ENCODE data around the gene TRPC4AP.

The TRPC4AP gene

DNA sequence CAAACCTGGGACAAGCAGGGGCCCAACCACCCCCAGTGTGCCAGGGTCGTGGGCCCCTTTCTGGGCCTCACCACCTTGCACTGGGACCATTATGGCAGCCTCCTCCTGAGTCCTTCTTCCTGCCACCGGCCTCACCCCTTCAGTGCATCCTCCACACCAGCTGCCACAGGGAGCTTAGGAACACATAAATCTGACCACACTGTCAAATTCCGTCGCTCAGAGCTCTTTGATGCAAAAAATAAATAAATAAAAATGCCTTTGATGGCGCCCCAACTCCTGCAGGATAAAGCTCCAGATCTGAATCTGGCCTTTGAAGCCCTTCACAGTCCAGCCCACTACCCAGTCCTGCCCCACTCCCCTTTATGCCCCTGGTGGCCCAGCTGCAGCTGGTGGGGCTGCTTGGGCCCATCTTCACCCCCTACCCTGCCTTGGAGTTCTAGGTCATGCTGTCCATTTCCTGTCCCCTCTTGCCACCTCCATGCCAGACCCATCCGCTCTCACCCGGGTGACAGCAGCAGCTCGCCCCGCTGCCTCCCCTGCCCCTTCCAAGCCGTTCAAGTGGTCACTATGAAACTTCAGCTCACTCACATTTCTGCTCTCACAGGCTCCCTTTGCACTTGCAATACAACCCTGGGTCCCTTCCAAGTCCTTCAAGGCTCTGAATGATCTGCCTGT is 120.9 kb downstream of the TRPC4AP start:
- Histone ChIP-seq H3K9me3 (no peaks in the 10 kb centered on the region), H3K27ac (no peak overlapping the region), H3K36me3 (no peaks in the 10 kb centered on the region), H3K27me3 (peaks cover 5% of the 10 kb centered on the region), H3K4me1 (ENCODE audit: control insufficient read depth in 1 of 2, insufficient read depth in 1 of 2, low read depth in 1 of 2, low read length in 1 of 2) (no peaks in the 10 kb centered on the region), H3K4me3 (ENCODE audit: low read depth in 1 of 2, low read length in 1 of 2) (no peak overlapping the region)
- TF ChIP-seq, protein P1, sequence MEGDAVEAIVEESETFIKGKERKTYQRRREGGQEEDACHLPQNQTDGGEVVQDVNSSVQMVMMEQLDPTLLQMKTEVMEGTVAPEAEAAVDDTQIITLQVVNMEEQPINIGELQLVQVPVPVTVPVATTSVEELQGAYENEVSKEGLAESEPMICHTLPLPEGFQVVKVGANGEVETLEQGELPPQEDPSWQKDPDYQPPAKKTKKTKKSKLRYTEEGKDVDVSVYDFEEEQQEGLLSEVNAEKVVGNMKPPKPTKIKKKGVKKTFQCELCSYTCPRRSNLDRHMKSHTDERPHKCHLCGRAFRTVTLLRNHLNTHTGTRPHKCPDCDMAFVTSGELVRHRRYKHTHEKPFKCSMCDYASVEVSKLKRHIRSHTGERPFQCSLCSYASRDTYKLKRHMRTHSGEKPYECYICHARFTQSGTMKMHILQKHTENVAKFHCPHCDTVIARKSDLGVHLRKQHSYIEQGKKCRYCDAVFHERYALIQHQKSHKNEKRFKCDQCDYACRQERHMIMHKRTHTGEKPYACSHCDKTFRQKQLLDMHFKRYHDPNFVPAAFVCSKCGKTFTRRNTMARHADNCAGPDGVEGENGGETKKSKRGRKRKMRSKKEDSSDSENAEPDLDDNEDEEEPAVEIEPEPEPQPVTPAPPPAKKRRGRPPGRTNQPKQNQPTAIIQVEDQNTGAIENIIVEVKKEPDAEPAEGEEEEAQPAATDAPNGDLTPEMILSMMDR (IDR thresholded peaks at IDR 0.05): no peak

DNA sequence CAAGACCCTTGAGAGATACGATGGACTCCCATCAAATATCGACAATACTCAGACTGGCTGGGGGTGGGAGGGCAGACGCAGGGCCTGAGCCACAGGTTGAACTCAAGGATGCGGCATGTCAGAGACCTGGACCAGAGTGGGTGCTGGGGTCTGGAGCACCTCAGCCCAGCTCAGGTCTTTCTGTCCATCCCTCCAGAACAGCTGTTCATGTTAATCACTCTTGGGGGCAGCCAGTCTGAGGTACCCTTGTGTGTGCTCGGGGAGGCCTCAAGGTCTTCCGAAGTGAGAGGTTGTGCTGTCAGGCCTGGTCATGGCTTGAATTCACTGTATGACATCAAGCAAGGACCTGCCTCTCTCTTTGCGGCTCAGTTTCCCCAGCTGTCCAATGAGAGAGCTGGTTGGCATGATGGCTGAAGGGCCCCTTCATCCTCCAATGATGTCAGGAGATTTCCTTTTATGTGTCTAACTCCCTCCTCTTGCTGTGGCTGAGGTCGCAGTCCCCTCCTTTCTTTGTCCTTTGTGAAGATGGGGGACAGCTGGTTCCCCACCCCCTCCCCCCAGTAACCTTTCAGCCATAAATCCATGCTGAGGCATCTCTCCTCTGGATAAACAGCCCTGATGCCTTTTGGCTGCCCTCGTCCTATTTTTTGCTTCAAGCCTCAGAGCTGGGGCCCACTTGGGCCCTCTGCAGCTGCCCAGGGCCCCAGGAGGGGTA is 121.6 kb downstream of the TRPC4AP start:
- Histone ChIP-seq H3K36me3 (no peaks in the 10 kb centered on the region), H3K9me3 (no peaks in the 10 kb centered on the region), H3K27me3 (no peaks in the 10 kb centered on the region), H3K4me1 (ENCODE audit: control insufficient read depth in 1 of 2, insufficient read depth in 1 of 2, low read depth in 1 of 2, low read length in 1 of 2) (no peaks in the 10 kb centered on the region), H3K27ac (no peak overlapping the region), H3K4me3 (ENCODE audit: low read depth in 1 of 2, low read length in 1 of 2) (no peak overlapping the region)
- TF ChIP-seq, protein P1 (IDR thresholded peaks at IDR 0.05): no peak

DNA sequence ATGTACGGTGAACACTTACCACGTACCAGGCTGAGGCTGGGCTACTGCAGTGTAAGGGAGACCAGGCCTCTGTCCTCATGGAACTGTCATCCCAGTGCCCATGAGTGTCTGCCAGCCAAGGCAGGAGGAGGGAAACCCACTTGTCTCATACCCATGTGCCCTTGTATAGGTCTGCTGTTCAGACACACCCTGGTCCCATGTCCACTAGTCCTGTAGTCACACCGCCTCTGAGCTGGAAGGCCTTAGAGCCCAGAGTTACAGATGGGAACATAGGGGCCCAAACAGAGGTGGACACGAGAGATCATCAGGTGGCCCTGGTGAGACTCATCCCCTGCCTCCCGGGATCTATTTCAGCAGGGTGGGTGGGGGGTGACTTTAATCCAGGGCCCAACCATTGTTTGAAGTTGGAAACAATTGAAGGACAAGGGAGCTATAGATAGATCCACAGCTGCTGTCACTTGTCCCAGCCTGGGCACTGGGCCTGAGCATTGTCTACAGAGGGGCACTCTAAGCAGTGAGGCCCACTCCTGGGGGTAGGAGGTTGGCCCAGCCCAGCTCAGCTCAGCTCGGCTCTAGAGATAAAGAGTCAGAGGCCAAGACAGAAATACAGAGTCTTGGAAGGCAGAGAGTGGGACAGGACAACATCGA is 122.3 kb downstream of the TRPC4AP start:
- Histone ChIP-seq H3K27me3 (no peaks in the 10 kb centered on the region), H3K36me3 (no peaks in the 10 kb centered on the region), H3K4me3 (ENCODE audit: low read depth in 1 of 2, low read length in 1 of 2) (no peak overlapping the region), H3K4me1 (ENCODE audit: control insufficient read depth in 1 of 2, insufficient read depth in 1 of 2, low read depth in 1 of 2, low read length in 1 of 2) (no peaks in the 10 kb centered on the region), H3K27ac (no peak overlapping the region), H3K9me3 (no peaks in the 10 kb centered on the region)
- TF ChIP-seq, protein P1 (IDR thresholded peaks at IDR 0.05): no peak

DNA sequence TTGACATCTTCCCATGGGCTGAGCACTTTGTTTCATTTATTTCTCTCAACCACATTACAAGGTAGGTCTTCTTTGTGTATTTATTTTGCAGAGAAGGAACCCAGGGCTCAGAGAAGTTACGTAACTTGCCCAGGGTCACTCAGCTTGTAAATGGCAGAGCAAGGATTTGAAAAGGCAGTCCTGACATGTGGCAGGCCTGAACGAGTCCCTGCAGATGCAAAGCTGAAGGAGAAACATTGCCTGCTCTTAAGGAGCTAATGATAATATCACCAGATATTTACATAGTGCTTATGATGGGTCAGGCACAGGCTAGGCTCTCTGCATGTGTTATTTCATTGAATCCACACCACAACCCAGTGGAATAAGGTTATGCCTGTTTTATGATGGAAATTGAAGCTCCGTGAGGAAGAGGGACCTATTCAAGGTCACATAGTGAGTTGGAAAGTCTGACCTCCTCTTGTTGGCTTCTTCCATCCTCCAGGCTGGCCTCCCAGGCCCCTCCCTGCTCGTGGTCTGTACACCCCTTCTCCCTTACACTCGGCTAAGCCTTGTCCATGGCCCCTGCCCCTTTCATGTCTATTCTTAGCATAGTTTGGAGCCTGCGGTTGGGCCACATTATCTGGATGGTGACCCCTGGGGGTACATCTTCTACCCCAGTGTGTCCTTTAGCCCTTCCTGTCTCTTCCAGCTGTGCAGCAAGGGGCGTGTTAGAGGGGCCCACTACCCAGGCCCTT is 124.4 kb downstream of the TRPC4AP start:
- Histone ChIP-seq H3K4me3 (ENCODE audit: low read depth in 1 of 2, low read length in 1 of 2) (no peak overlapping the region), H3K27ac (no peak overlapping the region), H3K27me3 (no peaks in the 10 kb centered on the region), H3K9me3 (no peaks in the 10 kb centered on the region), H3K4me1 (ENCODE audit: control insufficient read depth in 1 of 2, insufficient read depth in 1 of 2, low read depth in 1 of 2, low read length in 1 of 2) (no peaks in the 10 kb centered on the region), H3K36me3 (no peaks in the 10 kb centered on the region)
- TF ChIP-seq, protein P1 (IDR thresholded peaks at IDR 0.05): no peak

DNA sequence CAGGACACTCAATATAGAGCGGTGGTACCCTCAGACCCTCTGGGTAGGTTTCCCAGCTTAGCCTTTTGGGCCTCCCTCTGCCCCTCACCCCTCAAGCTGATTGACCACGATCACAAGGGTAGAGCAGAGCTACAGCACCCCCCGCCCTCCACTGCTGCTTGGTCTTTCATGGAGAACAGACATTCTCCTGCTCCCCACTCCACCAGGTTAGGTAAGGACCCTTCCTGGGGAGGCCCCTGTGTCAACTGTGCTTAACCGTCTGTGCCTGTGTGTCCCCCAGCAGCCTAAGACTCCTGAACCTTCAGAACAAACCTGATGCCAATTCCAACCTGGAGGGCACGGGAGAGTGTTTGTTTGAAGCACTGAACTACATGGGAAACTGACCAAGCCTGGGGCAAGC is 125.2 kb downstream of the TRPC4AP start:
- no peaks in the 10 kb centered on the region for H3K27me3 ChIP-seq
- TF ChIP-seq, protein P1 (IDR thresholded peaks at IDR 0.05): no peak
- H3K4me3 ChIP-seq (ENCODE audit: low read depth in 1 of 2, low read length in 1 of 2): no peak overlapping the region
- no peaks in the 10 kb centered on the region for H3K36me3 ChIP-seq
- no peaks in the 10 kb centered on the region for H3K9me3 ChIP-seq
- H3K27ac ChIP-seq: no peak overlapping the region
- H3K4me1 ChIP-seq (ENCODE audit: control insufficient read depth in 1 of 2, insufficient read depth in 1 of 2, low read depth in 1 of 2, low read length in 1 of 2): no peaks in the 10 kb centered on the region
